GM10248 (cell line): ENCODE measurements around the gene TMEM33.

ENCODE experiments used
- CTCF ChIA-PET: fragments of 300-600 bp; sonication (Branson Sonifier 250); formaldehyde crosslinking; extraction: SDS; loops from one replicate; lab custom pipeline; 2021; ENCODE audit warnings: antibody characterized with exemption; lab: Yijun Ruan, JAX
- POLR2A ChIA-PET: fragments of 350-650 bp; sonication (Branson Sonifier 250); formaldehyde crosslinking; extraction: SDS; loops from one replicate; lab custom pipeline; 2020; ENCODE audit warnings: antibody characterized with exemption; lab: Yijun Ruan, JAX
- DNase-seq: peaks from one replicate; pipeline ENCODE4 v3.0.0; 2012; ENCODE audit errors: extremely low spot score
- TF ChIP-seq, protein P1 (sequence below): IDR thresholded peaks from 2 replicates; pipeline ENCODE4 v1.5.1; 2012; ENCODE audit warnings: mild to moderate bottlenecking, low read depth; ENCODE audit errors: extremely low read depth, missing control alignments, control extremely low read depth

Gene TMEM33

DNA sequence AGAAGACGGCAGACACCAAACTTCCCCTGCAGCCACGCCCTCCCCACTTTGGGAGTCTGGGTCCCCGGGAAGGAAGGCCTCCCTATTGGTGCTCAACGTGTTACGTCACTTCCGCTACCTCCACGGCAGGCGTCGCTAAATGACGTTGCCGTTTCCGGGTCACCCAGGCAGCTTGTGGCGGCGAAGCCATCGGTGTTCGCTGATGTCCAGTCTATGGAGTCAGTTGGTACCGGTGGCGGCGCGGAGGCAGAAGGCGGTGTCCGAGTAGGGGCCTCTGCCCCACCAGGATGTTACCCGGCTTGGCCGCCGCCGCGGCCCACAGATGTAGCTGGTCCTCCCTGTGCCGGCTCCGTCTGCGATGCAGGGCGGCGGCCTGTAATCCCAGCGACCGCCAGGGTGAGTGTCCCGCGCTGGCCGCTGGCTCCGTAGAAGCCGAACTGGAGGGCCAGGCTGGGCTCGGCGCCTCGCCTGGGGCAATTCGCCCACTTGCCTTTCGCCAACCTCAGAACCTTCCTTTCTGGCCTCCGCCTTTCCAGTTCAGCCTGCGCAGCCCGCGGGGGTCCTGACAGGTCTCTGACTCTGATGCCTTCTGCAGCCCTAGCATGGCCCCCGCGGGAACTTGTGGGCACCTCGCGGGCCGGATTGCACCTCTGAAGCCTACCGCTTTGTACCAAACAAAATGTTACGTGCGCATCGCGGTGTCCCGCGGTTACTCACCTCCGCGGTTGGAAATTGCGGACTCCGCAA, 55.3 kb downstream of the TMEM33 start, which contains the start of gene SLC30A9:
TSS of gene SLC30A9 (plus strand) at position 166 of the 747 bp plus-strand sequence. CDS start at position 288, 122 bp downstream.
- POLR2A ChIA-PET: no interaction called here
- peak; percentile 98 for DNase-seq
- TF ChIP-seq, protein P1, sequence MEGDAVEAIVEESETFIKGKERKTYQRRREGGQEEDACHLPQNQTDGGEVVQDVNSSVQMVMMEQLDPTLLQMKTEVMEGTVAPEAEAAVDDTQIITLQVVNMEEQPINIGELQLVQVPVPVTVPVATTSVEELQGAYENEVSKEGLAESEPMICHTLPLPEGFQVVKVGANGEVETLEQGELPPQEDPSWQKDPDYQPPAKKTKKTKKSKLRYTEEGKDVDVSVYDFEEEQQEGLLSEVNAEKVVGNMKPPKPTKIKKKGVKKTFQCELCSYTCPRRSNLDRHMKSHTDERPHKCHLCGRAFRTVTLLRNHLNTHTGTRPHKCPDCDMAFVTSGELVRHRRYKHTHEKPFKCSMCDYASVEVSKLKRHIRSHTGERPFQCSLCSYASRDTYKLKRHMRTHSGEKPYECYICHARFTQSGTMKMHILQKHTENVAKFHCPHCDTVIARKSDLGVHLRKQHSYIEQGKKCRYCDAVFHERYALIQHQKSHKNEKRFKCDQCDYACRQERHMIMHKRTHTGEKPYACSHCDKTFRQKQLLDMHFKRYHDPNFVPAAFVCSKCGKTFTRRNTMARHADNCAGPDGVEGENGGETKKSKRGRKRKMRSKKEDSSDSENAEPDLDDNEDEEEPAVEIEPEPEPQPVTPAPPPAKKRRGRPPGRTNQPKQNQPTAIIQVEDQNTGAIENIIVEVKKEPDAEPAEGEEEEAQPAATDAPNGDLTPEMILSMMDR: peak; percentile 15
- CTCF ChIA-PET: interaction anchor here (0.9 to 1.7 kb wide), 4 partner anchors 13 to 290 kb away, joined by 3 to 5 read pairs (median 4); no protein-coding TSS in a partner anchor

DNA sequence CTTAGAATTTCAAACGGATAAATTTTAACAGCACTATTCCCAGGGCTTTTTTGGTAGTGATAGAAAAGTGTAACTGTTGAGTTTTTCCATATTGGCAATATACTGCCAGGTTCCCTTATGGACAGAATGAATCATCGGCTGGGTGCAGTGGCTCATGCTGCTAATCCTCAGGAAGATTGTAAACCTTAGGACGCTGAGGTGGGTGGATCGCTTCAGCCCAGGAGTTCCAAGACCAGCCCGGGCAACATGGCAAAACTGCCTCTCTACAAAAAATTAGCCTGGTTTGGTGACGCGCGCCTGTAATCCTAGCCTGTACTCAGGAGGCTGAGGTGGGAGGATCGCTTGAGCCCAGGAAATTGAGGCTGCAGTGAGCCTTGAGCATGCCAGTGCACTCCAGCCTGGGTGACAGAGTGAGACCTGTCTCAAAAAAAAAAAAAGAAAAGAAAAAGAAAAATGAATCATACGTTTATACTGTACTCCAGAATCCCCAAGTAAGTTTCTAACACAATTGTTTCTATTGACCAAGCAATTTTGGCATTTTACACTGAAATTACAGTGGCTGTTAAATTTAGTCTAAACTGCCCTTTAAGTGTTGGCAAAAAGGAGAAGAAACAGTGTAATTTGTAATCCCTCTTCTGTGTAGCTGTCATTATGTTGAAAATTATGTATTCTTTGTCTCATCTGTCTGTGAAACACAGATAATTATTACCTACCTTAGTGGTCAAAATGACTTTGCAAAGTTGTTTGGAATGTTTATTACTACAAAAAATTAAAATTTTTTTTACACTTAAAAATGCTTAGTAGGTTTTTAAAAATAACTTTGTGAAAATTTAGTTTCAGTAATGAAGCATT, 56.9 kb downstream of the TMEM33 start:
- ChIA-PET POLR2A (interaction anchor here (0.5 kb wide), 1 partner anchor 16 kb away, joined by 3 read pairs; no protein-coding TSS in a partner anchor), CTCF (interaction anchor here (0.7 to 0.9 kb wide), 2 partner anchors 9 kb away, joined by 3 read pairs; no protein-coding TSS in a partner anchor)
- TF ChIP-seq, protein P1: no peak
- DNase-seq: no peak

DNA sequence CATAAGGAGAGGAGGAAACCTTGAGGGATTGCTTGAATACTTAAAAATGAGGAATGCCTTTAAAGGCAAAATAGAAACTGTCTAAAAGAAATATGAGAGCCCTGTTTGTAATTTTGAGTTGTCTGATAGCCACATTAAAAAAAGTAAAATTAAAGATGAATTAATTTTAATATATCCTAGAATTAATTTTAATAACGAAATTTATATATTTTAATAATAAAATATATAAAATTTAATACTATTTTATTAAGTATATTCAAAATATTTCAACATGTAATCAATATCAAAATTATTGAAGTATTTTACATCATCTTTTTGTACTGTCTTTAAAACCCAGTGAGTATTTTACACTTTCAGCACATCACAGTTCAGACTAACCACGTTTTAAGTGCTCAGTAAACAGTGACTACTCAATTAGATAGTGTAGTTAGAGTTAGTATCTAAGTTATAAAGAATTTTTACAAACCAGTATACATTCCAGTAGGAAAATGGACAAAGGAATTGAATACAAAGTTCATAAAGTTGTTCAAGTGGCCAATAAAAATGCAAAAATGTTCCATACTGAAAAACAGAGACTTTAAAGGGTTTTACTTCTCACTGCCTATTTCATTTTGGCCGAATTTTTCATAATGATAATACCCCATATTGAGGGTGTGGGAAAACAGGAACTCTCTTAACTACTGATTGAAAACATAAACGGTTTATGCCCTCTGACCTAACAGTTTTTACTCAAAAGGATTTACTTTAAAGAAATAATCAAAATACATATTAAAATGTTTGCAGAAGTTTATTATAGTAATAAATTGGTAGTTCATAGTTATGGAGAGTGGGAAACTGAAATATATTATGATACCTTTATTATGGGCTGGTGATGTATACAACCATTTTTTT, 58.0 kb downstream of the TMEM33 start:
- CTCF ChIA-PET: interaction anchor here (0.7 kb wide), 1 partner anchor 8 kb away, joined by 3 read pairs; no protein-coding TSS in a partner anchor
- no peak for DNase-seq
- TF ChIP-seq, protein P1: no peak
- POLR2A ChIA-PET: interaction anchor here (0.5 kb wide), 1 partner anchor 17 kb away, joined by 3 read pairs; no protein-coding TSS in a partner anchor

DNA sequence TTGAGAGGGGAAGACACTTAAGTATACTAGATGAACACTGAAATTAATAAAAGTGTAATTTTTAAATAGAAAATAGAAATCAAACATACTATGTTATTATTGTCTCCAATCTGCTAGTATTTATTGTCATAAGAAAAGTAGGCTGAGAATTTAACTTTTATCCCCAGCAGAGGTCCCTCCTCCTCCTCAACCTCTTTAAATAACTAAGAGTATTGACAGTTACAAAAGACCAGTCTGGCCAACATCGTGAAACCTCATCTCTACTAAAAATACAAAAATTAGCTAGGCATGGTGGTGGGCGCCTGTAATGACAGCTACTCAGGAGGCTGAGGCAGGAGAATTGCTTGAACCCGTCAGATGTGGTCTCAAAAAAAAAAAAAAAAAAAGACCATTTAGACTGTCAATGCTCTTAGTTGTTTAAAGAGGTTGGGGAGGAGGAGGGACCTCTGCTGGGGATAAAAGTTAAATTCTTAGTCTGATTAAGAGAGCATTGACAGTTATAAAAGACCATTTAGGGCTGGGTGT, 59.3 kb downstream of the TMEM33 start:
- TF ChIP-seq, protein P1: no peak
- ChIA-PET POLR2A (no interaction called here), CTCF (interaction anchor here (1.7 kb wide), 1 partner anchor 15 kb away, joined by 6 read pairs; no protein-coding TSS in a partner anchor)
- no peak for DNase-seq

DNA sequence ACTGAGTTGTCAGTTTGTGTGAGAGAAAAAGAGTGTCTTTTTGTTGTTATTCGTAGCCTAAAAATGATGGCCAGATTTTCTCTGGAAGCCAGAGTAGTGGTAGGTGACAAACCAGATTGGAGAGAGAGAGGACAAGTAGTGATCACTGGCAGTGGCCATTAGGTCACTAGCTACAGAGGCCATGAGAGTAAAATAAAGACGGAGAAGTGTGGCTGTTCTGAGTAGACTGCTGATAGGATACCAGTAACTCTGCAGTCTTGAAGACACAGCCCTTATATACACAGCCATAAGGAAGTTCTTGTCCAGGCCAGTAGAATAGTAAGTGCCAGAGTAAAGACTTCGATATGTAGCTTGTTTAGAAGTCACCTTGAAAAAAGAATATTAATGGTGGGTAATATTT, 62.8 kb downstream of the TMEM33 start:
- POLR2A ChIA-PET: no interaction called here
- no peak for DNase-seq
- TF ChIP-seq, protein P1: no peak
- CTCF ChIA-PET: interaction anchor here (2.4 kb wide), 1 partner anchor 9 kb away, joined by 8 read pairs; no protein-coding TSS in a partner anchor
